ENCODE results near the gene TBX4. TPM values are rescaled to one million over a fixed set of nuclear protein-coding genes. Genes with fewer than 3 reads are reported as not detected.

TBX4 gene
- polyA plus RNA-seq, 3 donors: not detected

- H3K4me1 ChIP-seq (ENCODE audit: control insufficient read depth in 1 of 2, insufficient read depth in 2 of 2, low read length in 2 of 2): no peaks in the 10 kb centered on the region
- Mint-ChIP-seq H3K27ac (no peak overlapping the region), H3K9me3 (peaks cover 0 to 4% (median 0%) of the 10 kb centered on the region in 7 donors), H3K4me3 (no peak overlapping the region), H3K4me1 (peaks cover 4% of the 10 kb centered on the region), H3K36me3 (no peaks in the 10 kb centered on the region), H3K27me3 (ENCODE audit: low read depth in 3 of 3) (peaks cover 0 to 10% (median 9%) of the 10 kb centered on the region in 3 donors)
- no peak overlapping the region for H3K4me2 ChIP-seq (replicated peaks; ENCODE audit: extremely low read depth, low read length, poor library complexity, severe bottlenecking)
- no peaks in the 10 kb centered on the region for H3K36me3 ChIP-seq (replicated peaks in 1 of 2; ENCODE audit: control insufficient read depth in 1 of 2, insufficient read depth in 2 of 2, low read length in 2 of 2)
- DNase-seq: no peak
- H3K9me3 ChIP-seq (replicated peaks in 1 of 2; ENCODE audit: control insufficient read depth in 1 of 2, insufficient read depth in 1 of 2, low read length in 2 of 2): no peaks in the 10 kb centered on the region
- H3K79me2 ChIP-seq (ENCODE audit: insufficient read depth, low read length): no peaks in the 10 kb centered on the region
- no peaks in the 10 kb centered on the region for H3K27me3 ChIP-seq (ENCODE audit: control insufficient read depth in 2 of 2, insufficient read depth in 2 of 2, low read length in 2 of 2)
- H3K9ac ChIP-seq (ENCODE audit: insufficient read depth, low read length, poor library complexity, severe bottlenecking): no peak overlapping the region
- H3K27ac ChIP-seq (ENCODE audit: low read depth in 1 of 2, low read length in 2 of 2): no peak overlapping the region
- TF ChIP-seq CTCF (IDR thresholded peaks at IDR 0.05): no peak
- no peaks in the 10 kb centered on the region for H4K20me1 ChIP-seq (ENCODE audit: insufficient read depth, low read length)
- WGBS (ENCODE audit: insufficient coverage): no CpG with 5 or more reads among the region's 8 CpGs
- H3K4me3 ChIP-seq (replicated peaks in 1 of 3; ENCODE audit: low read depth in 2 of 3, low read length in 3 of 3): no peak overlapping the region
- H2AFZ ChIP-seq (ENCODE audit: insufficient read depth, low read depth, low read length, poor library complexity, severe bottlenecking): no peak overlapping the region
- intact Hi-C loops (cut with micrococcal nuclease): no loop called here
These were observed 82.2 kb downstream of the TBX4 start for GRCh38 chr17:61534414-61534813.

Other genes starting within 250 kb of the TBX4 start
- gene TBX2, start 52.6 kb upstream of the TBX4 start, polyA plus RNA-seq: under 1 TPM in 1 of 3 donors, not detected in 2; 0.03 TPM
- gene NACA2, start 138.8 kb downstream of the TBX4 start, polyA plus RNA-seq: not detected